ENCODE data around the gene GJA1. TPM values are rescaled to one million over a fixed set of nuclear protein-coding genes. Genes with fewer than 3 reads are reported as not detected.

The GJA1 gene
- total and polyA plus RNA-seq, 2 of the 13 experiments (the other 11 are each of a cell fraction or from before 2014, with no cell fraction given) = not detected

DNA sequence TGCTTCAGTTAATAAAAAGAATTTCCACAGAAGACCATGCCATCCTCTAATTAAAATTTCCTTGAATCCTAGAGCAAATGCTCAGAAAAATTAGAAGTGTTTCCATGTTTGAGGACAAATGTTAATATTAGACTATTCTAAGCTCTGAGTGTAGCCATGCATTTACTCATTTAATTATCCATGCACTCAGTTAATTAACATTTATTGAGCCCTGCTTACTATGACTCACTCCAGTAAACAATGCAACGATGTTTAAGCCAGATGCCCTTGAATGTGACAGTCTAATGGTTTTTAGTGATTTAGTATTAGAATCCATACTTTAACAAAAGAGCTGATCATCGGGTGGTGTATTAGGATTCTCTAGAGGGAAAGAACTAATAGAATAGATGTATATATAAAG is 37.3 kb upstream of the GJA1 start:
- H3K9ac ChIP-seq (ENCODE audit: insufficient read depth, low read depth, low read length) = no peak overlapping the region
- no TSS peak for BruUV-seq (replicated peaks)
- no peaks in the 10 kb centered on the region for H3K79me2 ChIP-seq (ENCODE audit: insufficient read depth, low read length)
- no peaks in the 10 kb centered on the region for H3K36me3 ChIP-seq (replicated peaks in 1 of 2; ENCODE audit: control insufficient read depth in 1 of 2, insufficient read depth in 2 of 2, low read length in 2 of 2)
- no peak overlapping the region for H3K4me3 ChIP-seq (replicated peaks in 1 of 3; ENCODE audit: insufficient read depth in 1 of 3, low read depth in 2 of 3, low read length in 3 of 3)
- ATAC-seq (no peak), FAIRE-seq (no peak), DNase-seq (ENCODE audit: low spot score) (no peak)
- no peak overlapping the region for H3K4me2 ChIP-seq (ENCODE audit: low read depth, low read length)
- no peak overlapping the region for H3K27ac ChIP-seq (ENCODE audit: extremely low read length, insufficient read depth, low read length)
- H2AFZ ChIP-seq (ENCODE audit: low read length) = no peak overlapping the region
- H4K20me1 ChIP-seq (ENCODE audit: insufficient read depth, low read length) = no peaks in the 10 kb centered on the region
- H3K4me1 ChIP-seq (ENCODE audit: insufficient read depth, low read length) = no peaks in the 10 kb centered on the region
- H3K27me3 ChIP-seq (ENCODE audit: control insufficient read depth in 1 of 2, insufficient read depth in 2 of 2, low read length in 2 of 2) = peaks cover 0 to 4% of the 10 kb centered on the region in 2 experiments; a peak in 1 of 5 replicates
- POLR2A ChIA-PET = no interaction called here
- TF ChIP-seq ZNF234 (CRISPR knock-in tag; conservative IDR thresholded peaks at IDR 0.05) (no peak), GPN1 (CRISPR knock-in tag; IDR thresholded peaks at IDR 0.05; ENCODE audit: borderline replicate concordance) (no peak), ZFP36 (IDR thresholded peaks at IDR 0.05; ENCODE audit: borderline replicate concordance, low read depth, low read length, partially characterized antibody) (no peak), STAG1 (CRISPR knock-in tag; IDR thresholded peaks at IDR 0.05) (no peak), ZNF3 (CRISPR knock-in tag; IDR thresholded peaks at IDR 0.05) (no peak), FOXO4 (CRISPR knock-in tag; conservative IDR thresholded peaks at IDR 0.05) (no peak), SP5 (CRISPR knock-in tag; IDR thresholded peaks at IDR 0.05; ENCODE audit: borderline replicate concordance, low read depth) (no peak), ZNF546 (CRISPR knock-in tag; conservative IDR thresholded peaks at IDR 0.05) (no peak), ZNF263 (CRISPR knock-in tag; IDR thresholded peaks at IDR 0.05) (no peak), ZNF143 (CRISPR knock-in tag; IDR thresholded peaks at IDR 0.05) (no peak), ZNF430 (CRISPR knock-in tag; IDR thresholded peaks at IDR 0.05) (no peak), ZNF30 (CRISPR knock-in tag; IDR thresholded peaks at IDR 0.05) (no peak), ZNF703 (CRISPR knock-in tag; IDR thresholded peaks at IDR 0.05; ENCODE audit: borderline replicate concordance) (no peak), ZNF629 (CRISPR knock-in tag; conservative IDR thresholded peaks at IDR 0.05) (no peak)
- TF ChIP-seq, protein P1, sequence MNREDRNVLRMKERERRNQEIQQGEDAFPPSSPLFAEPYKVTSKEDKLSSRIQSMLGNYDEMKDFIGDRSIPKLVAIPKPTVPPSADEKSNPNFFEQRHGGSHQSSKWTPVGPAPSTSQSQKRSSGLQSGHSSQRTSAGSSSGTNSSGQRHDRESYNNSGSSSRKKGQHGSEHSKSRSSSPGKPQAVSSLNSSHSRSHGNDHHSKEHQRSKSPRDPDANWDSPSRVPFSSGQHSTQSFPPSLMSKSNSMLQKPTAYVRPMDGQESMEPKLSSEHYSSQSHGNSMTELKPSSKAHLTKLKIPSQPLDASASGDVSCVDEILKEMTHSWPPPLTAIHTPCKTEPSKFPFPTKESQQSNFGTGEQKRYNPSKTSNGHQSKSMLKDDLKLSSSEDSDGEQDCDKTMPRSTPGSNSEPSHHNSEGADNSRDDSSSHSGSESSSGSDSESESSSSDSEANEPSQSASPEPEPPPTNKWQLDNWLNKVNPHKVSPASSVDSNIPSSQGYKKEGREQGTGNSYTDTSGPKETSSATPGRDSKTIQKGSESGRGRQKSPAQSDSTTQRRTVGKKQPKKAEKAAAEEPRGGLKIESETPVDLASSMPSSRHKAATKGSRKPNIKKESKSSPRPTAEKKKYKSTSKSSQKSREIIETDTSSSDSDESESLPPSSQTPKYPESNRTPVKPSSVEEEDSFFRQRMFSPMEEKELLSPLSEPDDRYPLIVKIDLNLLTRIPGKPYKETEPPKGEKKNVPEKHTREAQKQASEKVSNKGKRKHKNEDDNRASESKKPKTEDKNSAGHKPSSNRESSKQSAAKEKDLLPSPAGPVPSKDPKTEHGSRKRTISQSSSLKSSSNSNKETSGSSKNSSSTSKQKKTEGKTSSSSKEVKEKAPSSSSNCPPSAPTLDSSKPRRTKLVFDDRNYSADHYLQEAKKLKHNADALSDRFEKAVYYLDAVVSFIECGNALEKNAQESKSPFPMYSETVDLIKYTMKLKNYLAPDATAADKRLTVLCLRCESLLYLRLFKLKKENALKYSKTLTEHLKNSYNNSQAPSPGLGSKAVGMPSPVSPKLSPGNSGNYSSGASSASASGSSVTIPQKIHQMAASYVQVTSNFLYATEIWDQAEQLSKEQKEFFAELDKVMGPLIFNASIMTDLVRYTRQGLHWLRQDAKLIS (CRISPR knock-in tag; IDR thresholded peaks at IDR 0.05) = no peak
- TF ChIP-seq, protein P2, sequence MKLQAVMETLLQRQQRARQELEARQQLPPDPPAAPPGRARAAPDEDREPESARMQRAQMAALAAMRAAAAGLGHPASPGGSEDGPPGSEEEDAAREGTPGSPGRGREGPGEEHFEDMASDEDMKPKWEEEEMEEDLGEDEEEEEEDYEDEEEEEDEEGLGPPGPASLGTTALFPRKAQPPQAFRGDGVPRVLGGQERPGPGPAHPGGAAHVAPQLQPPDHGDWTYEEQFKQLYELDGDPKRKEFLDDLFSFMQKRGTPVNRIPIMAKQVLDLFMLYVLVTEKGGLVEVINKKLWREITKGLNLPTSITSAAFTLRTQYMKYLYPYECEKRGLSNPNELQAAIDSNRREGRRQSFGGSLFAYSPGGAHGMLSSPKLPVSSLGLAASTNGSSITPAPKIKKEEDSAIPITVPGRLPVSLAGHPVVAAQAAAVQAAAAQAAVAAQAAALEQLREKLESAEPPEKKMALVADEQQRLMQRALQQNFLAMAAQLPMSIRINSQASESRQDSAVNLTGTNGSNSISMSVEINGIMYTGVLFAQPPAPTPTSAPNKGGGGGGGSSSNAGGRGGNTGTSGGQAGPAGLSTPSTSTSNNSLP (IDR thresholded peaks at IDR 0.05; ENCODE audit: low read depth, low read length) = no peak
- 24% methylated on average over 2 of the region's 2 CpGs for WGBS (ENCODE audit: low lambda C conversion rate)
- CTCF ChIA-PET (ENCODE audit: low intra/inter-chr PET ratio, low total read pairs) = no interaction called here
- intact Hi-C loops (cut with micrococcal nuclease; ENCODE audit: unreplicated experiment) = no loop called here
- in situ Hi-C loops (cut with HindIII; ENCODE audit: extremely low pct_ligation_motif_present, low pct_unique_long_range_greater_than_20kb) = no loop called here
- H3K9me3 ChIP-seq (ENCODE audit: low read length) = no peaks in the 10 kb centered on the region
